Ramos (cell line): ENCODE results near the gene TCF7.

Experiments used
- in situ Hi-C: fragments of 300-500 bp; cut with MboI; formaldehyde crosslinking; loops from one replicate; pipeline ENCODE4 v1.14.3; 2022; ENCODE audit warnings: low sequenced_read_pairs; ENCODE audit not compliant: unreplicated experiment

TCF7 gene

DNA sequence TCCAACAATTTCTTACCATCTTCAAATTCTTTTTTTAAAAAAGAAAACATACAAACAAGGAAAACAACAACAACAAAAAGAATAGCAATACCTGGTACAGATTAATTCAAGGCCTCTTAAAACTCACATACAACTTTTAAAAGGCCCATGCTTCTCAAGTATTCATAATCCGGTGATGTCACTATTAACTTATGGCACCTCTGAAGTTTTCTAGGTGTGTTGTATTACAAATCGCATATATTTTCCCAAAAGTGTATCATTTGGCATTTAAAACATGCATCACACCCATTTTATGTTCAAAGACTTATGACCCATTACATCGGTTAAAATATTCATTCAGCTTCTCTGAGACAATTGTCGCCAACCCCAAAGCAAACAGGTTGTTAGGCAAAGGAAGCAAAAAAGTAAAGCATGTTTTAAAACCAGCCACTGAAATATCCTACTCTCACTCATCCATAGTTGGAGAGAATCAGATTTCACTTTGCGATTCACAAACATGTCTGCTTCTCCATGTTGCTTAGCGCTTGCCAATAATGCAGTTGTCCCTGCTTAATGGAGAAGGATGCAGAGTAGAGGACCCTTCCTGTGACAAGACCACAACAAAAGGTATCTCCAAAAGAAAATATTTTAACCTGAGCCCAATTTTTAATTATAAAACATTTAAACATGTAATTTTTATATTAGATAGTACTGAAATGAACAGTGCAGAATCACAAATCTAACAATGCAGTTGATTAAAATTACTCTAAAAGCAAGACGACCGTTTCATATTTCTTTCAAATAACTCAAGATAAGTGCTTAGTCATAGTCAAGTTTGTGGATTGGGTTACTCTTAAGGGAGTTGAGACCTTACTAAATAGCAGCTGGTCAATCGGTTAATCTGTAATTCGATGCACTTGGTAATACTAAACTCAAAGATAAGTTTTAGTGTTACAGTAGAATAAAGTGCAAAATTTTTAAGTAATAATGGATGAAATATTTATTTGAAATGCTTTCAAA is 60.7 kb downstream of the TCF7 start:
- in situ Hi-C loops = loop anchor here (25.0 kb wide), 1 partner anchor 412 kb away; no protein-coding TSS in a partner anchor

- in situ Hi-C loops = loop anchor here (25.0 kb wide), 1 partner anchor 411 kb away; no protein-coding TSS in a partner anchor
These were observed 61.5 kb downstream of the TCF7 start for GRCh38 chr5:134175921-134176510.

DNA sequence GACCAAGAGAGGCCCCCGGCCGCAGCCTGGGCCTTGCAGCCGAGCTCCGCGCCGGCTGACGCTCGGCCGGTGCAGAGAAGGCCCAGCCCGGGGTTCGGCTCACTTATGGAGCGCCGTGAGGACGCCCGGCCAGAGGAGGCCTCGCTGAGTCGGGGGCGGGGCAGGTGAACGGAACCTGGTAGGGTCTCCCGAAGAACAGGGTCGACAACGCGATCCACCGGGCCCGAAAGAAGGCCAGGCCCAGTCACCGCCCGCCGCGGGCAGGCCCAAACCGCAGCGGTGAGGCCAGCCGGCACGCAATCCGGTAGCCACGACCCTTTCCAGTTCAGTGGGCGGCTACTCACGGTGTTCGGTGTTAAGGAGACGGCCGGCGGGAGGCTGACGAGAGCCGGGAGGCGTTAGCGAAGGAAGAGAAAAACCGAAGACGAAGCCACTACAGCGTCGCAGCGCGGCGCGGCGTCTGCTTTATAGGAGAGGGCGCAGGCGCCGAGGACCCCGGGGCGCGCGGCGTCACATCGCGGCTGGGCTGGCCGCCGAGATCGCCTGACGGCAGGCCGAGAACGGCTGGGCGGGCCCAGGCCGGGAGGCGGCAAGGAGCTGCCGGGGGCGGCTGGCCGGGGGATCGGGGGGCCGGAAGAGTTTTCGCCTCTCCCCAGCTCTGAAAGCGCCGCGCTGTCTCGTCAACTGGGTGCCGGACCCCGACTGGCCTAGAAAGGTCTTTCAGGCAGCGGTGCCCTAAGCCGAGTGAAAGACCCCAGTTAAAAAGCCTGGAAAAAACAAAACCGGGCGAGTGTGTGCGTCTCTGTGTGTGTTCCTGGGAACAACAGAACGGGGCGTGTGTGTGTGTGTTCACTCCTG is 62.3 kb downstream of the TCF7 start, which contains the start of gene SKP1:
Gene SKP1 (minus strand): TSS at position 440 of the 858 bp plus-strand sequence. CDS start 2,928 bp downstream, outside the sequence.
- in situ Hi-C loops = loop anchor here (25.0 kb wide), 1 partner anchor 411 kb away; no protein-coding TSS in a partner anchor

DNA sequence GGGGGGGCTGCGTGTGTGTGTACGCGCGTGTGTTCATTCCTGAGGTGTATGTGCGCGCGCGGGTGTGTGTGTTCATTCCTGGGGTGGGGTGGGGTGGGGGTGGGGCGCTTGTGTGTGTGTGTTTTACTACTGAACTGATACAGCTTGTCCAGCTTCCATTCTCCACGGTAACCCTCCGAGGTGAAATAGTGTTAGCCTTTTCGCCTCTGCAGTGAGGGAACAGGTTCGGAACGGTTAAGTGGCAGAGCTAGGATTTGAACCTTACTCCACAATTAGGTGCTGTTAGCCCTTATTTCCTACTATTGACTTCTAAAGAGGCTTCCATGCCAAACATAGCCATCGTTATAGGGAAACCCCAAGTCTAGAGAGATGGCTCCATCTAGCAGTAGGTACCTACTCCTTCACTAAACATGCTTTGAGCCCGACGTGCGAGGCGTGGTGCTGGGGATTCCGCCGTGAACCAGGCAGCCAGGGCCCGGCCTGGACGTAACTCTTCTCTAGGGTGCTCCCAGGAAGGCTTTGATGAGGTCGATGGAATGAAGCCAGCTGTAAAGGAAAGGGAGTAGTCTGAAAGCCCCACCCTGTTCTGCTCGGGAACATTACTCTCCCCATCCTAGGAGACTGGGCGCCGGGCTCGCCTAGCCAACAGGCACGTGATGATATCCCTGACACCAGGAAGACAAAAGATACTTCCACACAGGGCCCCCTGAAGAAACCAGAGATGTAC is 63.1 kb downstream of the TCF7 start:
- in situ Hi-C loops = loop anchor here (25.0 kb wide), 1 partner anchor 410 kb away; no protein-coding TSS in a partner anchor

DNA sequence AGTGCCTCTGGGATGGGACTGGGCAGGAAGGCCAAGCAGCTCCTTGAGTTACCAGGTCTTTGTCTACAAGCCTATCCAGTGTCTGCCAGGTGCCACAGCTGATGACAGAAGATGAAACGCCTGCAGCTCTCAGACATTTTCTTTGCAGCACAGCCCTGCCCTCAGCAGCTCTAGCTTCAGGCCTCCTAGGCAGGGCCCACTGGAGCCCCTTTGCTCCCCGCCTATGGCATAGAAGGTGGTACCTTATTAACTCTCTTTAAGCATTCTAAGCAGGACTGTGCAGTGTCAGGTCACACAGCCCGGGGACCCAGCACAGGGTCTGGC is 63.6 kb downstream of the TCF7 start:
- in situ Hi-C loops = loop anchor here (25.0 kb wide), 1 partner anchor 409 kb away; no protein-coding TSS in a partner anchor

DNA sequence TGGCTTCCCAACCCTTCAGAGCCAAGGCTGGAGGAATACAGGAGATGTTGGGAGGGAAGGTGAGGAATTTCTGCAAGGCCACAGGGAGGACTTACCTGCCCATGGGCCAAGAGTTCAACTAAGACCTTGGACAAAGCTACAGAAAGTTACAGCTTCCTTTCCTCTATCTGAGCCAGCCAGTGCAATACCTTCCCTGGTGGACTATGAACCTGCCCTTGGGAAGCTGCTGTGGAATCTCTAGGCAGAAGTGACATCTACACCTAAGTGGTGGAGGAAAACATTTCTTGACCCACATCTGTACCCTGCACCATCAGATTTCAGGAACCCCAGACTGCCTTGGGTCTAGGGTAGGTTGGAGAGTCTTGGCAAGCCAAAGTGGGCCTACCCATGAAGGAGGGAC is 69.0 kb downstream of the TCF7 start:
- in situ Hi-C loops = loop anchor here (25.0 kb wide), 1 partner anchor 404 kb away; no protein-coding TSS in a partner anchor

DNA sequence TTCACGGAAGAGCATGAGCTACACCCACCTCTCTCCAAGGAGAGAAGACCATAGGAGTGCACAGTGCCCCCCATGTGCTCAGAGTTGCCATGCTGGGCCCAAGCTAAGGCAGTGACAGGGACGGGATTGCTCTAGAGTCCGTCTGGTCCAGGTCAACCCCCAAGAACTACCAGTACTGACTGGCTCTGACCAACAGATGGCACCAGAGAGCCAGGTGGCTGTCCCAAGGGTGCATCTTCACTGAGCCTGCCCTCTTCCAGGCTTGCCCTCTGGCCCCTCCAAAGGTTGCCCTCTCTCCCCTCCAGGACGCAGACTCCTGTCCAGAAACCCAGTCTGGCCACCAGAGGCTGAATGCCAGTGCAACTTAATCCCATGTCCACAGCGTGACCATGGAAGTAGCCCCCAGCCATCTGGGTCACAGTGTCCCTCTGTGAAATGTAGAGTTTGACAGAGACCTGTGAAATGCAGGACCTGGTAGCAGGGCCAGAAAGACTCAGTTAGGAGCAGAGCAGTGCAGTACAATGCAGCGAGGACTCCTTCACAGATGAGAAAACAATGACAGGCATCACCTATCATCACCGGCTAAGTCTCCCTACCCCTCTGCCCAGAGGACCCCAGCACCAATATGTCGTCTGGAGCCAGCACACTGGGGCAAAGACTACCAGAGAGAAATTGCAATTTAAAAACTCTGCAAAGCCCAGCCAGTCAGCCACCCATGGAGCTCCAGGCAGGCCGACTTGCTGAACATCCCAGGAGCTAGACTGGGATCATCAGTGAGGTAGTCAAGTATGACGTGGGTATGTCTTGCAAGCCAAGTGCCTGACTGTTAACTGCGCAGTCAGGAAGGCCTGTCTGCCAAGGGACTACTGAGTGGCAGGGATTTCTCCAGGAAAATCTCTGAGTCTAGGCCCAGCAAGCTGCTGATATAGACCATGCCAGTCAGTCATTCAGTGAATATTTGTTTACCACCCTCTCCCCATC is 70.0 kb downstream of the TCF7 start:
- in situ Hi-C loops = loop anchor here (5.0 to 25.0 kb wide), 2 partner anchors 103 to 403 kb away; no protein-coding TSS in a partner anchor

GRCh38 chr5:134188092-134188491 is 73.6 kb downstream of the TCF7 start:
- in situ Hi-C loops = loop anchor here (5.0 to 25.0 kb wide), 2 partner anchors 99 to 399 kb away; no protein-coding TSS in a partner anchor

GRCh38 chr5:134189031-134189430 is 74.5 kb downstream of the TCF7 start:
- in situ Hi-C loops = loop anchor here (5.0 to 25.0 kb wide), 2 partner anchors 98 to 398 kb away; no protein-coding TSS in a partner anchor

DNA sequence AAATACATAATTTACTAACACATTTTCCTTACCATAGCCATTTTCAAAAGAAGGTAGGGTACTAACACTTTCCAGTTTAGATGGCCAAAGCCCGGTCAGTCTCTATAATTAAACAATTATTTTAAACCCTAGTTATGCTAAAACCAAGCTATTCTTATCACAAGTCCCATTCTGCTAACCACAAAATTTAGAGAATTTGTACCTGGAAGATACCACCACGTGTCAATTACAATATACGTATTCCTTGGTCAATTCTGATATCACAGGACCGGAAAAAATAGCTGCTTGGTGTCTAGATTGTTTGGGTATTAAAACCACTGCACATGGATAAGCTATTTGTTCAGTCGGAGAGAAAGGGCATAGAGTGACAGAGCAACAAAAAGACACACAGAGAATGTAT is 81.2 kb downstream of the TCF7 start:
- in situ Hi-C loops = loop anchor here (25.0 kb wide), 1 partner anchor 392 kb away; no protein-coding TSS in a partner anchor
